SK-N-SH (cell line): ENCODE measurements around the gene KCNAB3.

ENCODE experiments used
- CTCF ChIP-seq: fragments of 200-600 bp; sonication (generic); IDR thresholded peaks from 2 replicates; pipeline ENCODE4 v1.6.1; 2017; ENCODE audit warnings: antibody characterized with exemption, mild to moderate bottlenecking, moderate library complexity
- ELF1 ChIP-seq: IDR thresholded peaks from 2 replicates; pipeline ENCODE4 v1.4.0; 2012
- GABPA ChIP-seq: IDR thresholded peaks from 2 replicates; pipeline ENCODE4 v1.4.0; 2012; ENCODE audit warnings: low read depth, mild to moderate bottlenecking
- JUND ChIP-seq: IDR thresholded peaks from 2 replicates; pipeline ENCODE4 v1.4.0; 2012
- MAX ChIP-seq: IDR thresholded peaks from 2 replicates; pipeline ENCODE4 v1.4.0; 2012; ENCODE audit warnings: low read depth
- RCOR1 ChIP-seq: fragments of 150-350 bp; IDR thresholded peaks from 2 replicates; pipeline ENCODE4 v1.6.1; 2017; ENCODE audit warnings: antibody characterized with exemption, low read length
- SIN3A ChIP-seq: IDR thresholded peaks from 2 replicates; pipeline ENCODE4 v1.6.1; 2012; ENCODE audit warnings: low read depth, mild to moderate bottlenecking, low read length, moderate library complexity, borderline replicate concordance
- TCF12 ChIP-seq: IDR thresholded peaks from 2 replicates; pipeline ENCODE4 v1.4.0; 2012
- USF2 ChIP-seq: fragments of 150-350 bp; IDR thresholded peaks from 2 replicates; pipeline ENCODE4 v1.6.1; 2017; ENCODE audit warnings: antibody characterized with exemption, low read length, low read depth, borderline replicate concordance
- TF ChIP-seq, protein P1 (sequence below): IDR thresholded peaks from 2 replicates; pipeline ENCODE4; 2012

- peak; percentile 70 for TF ChIP-seq CTCF
- no peak for TF ChIP-seq ELF1
- TF ChIP-seq RCOR1: no peak
- TF ChIP-seq, protein P1, sequence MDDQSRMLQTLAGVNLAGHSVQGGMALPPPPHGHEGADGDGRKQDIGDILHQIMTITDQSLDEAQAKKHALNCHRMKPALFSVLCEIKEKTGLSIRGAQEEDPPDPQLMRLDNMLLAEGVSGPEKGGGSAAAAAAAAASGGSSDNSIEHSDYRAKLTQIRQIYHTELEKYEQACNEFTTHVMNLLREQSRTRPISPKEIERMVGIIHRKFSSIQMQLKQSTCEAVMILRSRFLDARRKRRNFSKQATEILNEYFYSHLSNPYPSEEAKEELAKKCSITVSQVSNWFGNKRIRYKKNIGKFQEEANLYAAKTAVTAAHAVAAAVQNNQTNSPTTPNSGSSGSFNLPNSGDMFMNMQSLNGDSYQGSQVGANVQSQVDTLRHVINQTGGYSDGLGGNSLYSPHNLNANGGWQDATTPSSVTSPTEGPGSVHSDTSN: no peak
- TF ChIP-seq MAX: no peak
- TF ChIP-seq GABPA: no peak
- TF ChIP-seq TCF12: no peak
- no peak for TF ChIP-seq USF2
- no peak for TF ChIP-seq SIN3A
- no peak for TF ChIP-seq JUND
These were observed 31.9 kb downstream of the KCNAB3 start for GRCh38 chr17:7897773-7898172.
